HG03045 (cell line): Measurements from ENCODE around the gene ZSWIM3.
A peak's percentile ranks its signal among the peaks of the same experiment; 100 is the strongest.
"Not testable (repeated sequence)": the region's sequence is repeated elsewhere in the genome, so short reads cannot be mapped to it uniquely, and the experiment has no call there.

Experiments used
- ATAC-seq: cut with Tn5 transposase; IDR thresholded peaks from one replicate; pipeline ENCODE4 v1.9.1; 2021; ENCODE audit warnings: mild to moderate bottlenecking, moderate library complexity; ENCODE audit not compliant: unreplicated experiment

Gene ZSWIM3

DNA sequence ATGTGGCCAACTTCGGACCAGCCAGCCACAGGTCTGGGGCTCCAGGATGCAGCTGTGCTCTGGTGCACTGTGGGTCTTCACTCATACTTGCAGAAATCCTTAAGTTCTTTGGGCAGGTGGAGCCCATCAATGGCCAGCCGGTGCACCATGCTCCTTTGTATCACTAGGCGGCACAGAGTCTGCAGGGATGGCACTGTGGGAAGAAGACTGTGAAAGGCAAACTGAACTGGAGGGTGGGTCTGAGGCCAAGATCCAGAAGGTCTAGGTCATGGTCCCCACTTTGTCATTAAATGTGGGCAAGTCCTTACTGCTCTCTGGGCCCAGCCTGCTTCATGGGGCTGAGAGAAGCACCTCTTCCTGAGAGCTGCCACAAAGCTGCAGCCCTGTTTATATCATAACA, 31.3 kb downstream of the ZSWIM3 start:
- ATAC-seq, result no peak

DNA sequence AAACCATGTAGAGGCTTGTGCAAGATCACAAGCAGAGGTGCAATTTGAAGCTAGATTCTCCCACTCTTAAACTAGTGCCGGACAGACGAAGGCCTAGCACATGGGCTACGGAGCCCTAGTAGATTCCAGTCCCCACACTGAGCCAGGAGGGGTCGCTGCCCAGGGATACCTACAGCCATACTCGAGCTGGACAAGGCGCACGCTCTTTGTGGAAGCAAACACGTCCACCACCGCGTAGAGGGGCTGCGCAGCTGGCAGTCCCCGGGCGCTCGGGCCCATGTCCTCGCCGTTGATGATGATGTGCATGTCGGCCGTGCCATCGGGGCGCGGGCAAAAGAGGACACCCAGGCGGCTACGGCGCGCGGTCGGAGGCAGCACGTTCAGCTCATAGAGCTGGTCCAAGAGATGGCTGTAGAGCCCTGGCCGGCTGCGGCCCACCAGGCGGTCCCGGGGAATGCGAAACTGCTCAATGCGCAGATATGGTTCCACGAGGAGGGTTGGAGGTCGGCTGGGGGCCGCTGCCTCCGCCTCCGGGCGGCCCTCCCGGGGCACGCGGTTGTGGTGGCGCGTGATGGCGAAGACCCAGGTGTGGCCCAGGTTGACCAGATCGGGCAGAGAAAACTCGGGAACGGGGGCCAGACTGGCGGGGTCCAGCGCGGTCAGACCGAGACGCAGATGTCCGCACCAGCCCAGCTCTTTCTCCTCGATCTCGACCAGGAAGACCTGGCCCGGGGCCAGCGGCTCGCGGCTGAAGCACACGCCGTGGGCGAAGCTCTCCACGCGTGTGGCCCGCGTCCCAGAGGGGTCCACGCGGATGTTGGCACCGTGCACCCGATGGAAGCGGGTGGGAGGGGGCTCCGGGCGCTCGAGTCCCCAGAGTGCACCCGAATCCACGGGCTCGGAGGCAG, 32.9 kb downstream of the ZSWIM3 start:
- ATAC-seq, result peak; percentile 21

- peak; percentile 77 for ATAC-seq
Observed at GRCh38 chr20:45890985-45891983, 33.9 kb downstream of the ZSWIM3 start, which contains the start of the genes CTSA and NEURL2. CTSA (plus strand) TSS chr20:45891335; CDS start chr20:45891569, 234 bp downstream. NEURL2 (minus strand) TSS chr20:45891208; CDS start chr20:45890991, 217 bp downstream.

DNA sequence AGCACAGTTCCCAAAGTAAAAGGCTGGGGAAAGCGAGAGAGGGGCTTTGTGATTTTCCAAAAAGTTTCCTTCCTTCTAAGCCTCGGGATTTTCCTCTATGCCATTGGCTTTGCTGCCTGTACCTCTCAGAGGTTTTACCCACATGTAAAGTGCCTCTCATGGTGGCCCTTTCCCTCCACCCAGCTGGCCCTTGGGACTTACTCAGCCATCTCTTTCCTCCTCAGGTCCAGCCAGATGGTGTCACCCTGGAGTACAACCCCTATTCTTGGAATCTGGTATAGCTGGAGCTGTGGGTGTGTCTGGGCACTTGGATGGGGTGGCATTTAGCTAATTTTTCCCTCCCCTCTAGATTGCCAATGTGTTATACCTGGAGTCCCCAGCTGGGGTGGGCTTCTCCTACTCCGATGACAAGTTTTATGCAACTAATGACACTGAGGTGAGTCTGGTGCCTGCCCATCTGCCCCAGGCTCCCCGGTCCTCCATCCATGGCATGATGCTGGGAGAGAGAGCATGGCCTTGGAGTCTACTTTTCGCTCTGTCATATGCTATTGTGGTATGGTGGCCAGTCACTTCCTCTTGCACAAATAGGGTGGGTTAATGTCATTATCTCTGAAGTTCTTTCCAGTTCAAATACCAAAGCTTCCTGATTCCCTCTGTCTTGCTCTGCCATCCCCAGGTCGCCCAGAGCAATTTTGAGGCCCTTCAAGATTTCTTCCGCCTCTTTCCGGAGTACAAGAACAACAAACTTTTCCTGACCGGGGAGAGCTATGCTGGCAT, 34.8 kb downstream of the ZSWIM3 start:
- ATAC-seq, result no peak

DNA sequence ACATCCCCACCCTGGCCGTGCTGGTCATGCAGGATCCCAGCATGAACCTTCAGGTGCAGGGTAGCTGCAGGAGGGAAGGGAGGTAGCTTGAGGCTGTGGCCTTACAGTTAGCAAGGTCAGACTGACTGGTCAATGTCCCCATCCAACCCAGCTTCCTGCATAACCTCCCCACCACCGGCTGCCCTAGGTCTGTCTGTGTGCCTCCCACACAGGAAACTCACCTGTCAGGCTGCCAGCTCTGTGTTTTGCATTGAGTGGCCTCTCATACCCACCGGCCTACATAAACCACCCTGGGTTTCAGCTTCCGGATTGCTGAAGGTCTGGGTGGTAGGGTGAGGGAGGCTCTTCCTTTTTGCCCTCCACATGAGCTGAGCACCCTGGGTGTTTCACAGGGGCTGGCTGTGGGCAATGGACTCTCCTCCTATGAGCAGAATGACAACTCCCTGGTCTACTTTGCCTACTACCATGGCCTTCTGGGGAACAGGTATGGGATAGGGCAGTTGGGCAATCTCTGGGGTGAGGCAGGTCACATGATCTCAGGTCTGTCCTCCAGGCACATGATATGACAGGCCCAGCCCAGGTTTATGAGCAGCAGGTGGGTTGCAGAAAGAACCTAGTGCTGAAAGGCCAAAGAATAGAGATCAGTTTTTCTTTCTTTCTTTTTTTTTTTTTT, 35.5 kb downstream of the ZSWIM3 start:
- ATAC-seq, result no peak

GRCh38 chr20:45893831-45894230, 36.4 kb downstream of the ZSWIM3 start:
- ATAC-seq, result no peak

DNA sequence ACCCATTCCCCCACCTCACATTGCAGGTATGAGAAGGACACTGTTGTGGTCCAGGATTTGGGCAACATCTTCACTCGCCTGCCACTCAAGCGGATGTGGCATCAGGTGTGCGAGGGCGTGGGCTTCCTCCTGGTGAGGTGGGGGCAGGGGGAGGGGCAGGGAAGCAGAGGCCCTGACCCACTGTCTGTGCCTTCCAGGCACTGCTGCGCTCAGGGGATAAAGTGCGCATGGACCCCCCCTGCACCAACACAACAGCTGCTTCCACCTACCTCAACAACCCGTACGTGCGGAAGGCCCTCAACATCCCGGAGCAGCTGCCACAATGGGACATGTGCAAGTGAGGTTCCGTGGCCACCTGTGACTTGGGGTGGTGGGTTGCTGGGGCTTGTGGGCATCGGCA, 37.4 kb downstream of the ZSWIM3 start:
- no peak for ATAC-seq

DNA sequence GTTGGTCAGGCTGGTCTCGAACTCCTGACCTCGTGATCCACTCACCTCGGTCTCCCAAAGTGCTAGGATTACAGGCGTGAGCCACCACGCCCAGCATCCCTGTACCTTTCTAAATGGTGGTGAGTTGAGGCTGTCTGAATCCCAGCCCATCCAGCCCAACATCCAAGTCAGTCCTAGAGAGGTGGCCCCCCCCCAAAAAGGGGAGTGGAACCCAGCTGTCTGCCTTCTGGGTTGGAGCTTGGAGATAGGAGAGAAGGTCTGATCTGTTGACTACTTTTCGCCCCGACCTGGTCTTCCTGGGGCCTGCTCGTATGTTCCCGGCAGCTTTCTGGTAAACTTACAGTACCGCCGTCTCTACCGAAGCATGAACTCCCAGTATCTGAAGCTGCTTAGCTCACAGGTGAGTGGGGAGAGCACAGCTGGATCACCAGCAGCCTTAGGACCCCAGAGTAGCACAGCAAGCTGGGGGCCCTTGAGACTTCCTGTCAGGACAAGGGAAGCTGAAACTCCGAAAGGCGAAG, 39.3 kb downstream of the ZSWIM3 start:
- no peak for ATAC-seq

DNA sequence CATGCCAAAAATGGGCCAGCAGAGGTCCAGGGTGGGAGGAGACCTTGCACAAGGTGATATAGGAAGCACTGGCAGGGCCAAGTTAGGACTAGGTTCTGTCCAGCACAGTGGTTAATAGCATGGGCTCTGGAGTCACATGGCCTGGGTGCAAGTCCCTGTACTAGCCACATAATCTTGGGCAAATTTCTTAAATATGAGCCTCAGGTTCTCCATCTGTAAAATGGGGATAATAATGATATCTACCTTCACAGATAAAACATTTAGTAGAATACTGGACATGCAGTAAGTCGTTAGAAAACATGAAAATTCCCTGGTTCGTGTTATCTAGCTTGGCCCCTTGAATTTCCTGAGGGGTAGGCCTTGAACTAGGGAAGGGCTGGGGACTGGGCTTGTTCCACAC, 39.9 kb downstream of the ZSWIM3 start:
- no peak for ATAC-seq

GRCh38 chr20:45897692-45898091, 40.3 kb downstream of the ZSWIM3 start:
- no peak for ATAC-seq

DNA sequence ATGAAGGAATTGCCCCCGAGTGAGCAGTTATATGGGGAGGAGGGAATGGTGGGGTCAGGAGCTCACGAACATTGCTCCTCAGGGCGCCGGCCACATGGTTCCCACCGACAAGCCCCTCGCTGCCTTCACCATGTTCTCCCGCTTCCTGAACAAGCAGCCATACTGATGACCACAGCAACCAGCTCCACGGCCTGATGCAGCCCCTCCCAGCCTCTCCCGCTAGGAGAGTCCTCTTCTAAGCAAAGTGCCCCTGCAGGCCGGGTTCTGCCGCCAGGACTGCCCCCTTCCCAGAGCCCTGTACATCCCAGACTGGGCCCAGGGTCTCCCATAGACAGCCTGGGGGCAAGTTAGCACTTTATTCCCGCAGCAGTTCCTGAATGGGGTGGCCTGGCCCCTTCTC, 40.9 kb downstream of the ZSWIM3 start:
- no peak for ATAC-seq

- no peak for ATAC-seq
Observed at GRCh38 chr20:45899046-45899835, 41.8 kb downstream of the ZSWIM3 start.

- ATAC-seq, result not testable (repeated sequence)
Observed at GRCh38 chr20:45901332-45901731, 43.9 kb downstream of the ZSWIM3 start.

- no peak for ATAC-seq
Observed at GRCh38 chr20:45902199-45902701, 44.8 kb downstream of the ZSWIM3 start.

DNA sequence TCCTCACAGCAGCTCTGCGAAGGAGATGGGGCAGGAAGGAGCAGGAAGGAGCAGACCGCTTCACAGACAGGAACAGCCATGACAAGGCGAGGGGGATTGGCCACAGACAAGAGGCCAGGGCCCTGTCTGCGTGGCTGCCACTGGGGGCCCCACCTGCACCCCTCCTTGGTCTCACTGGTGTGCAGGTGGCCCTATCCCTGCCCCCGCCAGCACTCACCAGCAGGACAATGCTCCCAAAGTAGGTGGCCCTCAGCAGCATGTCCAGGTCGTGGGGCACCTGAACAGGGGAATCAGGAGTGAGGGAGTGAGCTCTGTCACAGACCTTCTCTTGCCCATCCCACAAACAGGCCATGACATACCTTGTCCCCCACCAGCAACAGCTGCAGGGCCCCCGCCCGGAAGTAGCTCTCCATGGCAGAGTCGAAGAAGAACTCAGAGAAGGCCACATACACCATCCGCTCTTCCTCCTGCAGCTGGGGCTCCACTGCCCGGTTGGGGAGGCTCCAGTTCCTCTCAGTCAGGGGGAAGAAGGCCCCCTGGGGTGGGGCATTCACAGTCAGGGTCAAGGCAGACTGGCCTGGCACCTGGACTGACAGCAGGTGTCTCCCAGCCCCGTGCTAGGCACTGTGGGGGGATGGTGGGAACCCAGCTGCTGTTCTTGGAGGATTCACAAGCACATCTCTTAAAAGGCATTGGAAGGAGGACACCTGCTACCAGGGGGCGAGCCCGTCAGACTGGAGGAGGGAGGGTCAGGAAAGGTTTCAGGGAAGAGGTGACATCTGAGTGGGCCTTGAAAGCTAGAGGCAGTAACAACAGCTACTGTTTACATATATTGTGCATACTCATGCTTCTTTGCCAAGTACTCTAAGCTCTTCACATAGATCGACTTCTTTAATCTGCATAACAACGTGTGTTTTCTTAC, 47.4 kb downstream of the ZSWIM3 start:
- ATAC-seq, result no peak

- no peak for ATAC-seq
Observed at GRCh38 chr20:45905505-45906079, 48.2 kb downstream of the ZSWIM3 start.

GRCh38 chr20:45907219-45907948, 50.0 kb downstream of the ZSWIM3 start:
- ATAC-seq, result no peak
